GM18499 (cell line): ENCODE data around the gene CLEC16A.

Experiments used
- ATAC-seq: cut with Tn5 transposase; IDR thresholded peaks from one replicate; pipeline ENCODE4 v1.9.1; 2021; ENCODE audit warnings: moderate number of reproducible peaks; ENCODE audit not compliant: insufficient read depth, unreplicated experiment

CLEC16A gene

DNA sequence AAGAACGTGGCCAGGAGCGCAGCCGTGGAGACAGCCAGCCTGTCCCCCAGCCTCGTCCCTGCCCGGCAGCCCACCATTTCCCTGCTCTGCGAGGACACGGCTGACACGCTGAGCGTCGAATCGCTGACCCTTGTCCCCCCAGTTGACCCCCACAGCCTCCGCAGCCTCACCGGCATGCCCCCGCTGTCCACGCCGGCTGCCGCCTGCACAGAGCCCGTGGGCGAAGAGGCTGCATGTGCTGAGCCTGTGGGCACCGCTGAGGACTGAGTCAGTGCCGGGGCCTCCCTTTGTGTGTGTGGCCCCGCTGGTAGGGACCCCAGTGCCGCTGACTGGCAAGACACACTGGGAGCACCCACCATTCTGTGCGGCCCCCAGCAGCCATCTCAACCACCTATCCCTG lies 234.1 kb downstream of the CLEC16A start:
- ATAC-seq = no peak

DNA sequence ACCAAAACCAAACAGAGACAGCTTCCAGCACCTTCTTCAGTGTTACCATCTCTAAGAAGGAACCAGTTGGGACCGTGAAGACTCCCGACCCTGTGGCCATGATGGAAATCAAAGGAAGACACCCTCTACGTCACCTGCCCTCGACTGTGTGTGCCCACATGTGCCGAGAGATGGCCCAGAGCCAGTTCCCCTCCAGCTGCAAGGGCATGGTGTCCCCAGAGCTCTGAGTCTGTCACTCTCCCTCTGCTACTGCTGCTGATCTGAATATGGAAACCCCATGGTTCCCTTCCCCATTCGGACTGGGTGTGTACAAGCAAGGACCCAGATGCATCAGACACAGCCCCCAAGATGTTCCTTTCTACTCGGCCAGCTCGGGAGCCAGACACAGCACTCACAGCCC lies 235.2 kb downstream of the CLEC16A start:
- ATAC-seq = no peak

DNA sequence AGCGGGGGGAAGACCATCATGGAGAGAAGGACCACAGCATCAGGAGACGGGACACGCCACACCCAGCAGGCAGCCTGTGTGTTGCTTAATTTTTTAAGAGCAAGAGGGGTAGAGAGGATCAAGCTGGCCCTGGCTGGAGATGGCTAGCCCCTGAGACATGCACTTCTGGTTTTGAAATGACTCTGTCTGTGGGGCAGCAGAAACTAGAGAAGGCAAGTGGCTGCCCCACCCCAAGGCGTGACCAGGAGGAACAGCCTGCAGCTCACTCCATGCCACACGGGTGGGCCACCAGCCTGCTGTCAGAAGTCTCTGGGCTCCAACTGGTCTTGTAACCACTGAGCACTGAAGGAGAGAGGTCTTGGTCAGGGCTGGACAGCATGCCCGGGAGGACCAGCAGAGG lies 236.1 kb downstream of the CLEC16A start:
- ATAC-seq = no peak

DNA sequence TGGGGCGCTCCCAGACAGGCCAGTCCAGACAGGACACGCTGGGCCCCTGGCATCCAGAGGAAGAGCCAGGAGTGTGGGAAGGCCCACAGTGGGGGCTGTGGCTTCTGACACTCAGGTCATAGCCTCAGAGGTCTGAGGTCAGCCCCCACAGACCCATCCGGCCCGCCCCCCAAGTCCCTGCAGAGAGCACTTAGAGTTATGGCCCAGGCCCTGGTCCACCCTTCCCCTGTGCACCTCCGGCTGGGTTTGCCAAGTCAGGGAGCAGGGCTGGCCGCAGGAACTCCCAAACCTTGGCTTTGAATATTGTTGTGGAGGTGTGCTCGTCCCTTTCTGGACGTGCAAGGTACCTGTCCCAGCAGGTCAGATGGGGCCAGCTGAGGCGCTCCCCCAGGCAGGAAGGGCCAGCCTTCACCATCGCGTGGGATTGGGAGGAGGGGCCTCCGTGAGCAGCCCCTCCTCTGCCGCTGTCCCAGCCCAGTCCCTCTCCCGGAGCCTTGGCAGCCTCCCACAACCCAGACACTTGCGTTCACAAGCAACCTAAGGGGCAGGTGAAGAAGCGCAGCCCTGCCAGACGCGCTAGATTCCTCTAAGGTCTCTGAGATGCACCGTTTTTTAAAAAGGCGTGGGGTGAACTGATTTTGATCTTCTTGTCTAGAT lies 237.0 kb downstream of the CLEC16A start:
- ATAC-seq = no peak

DNA sequence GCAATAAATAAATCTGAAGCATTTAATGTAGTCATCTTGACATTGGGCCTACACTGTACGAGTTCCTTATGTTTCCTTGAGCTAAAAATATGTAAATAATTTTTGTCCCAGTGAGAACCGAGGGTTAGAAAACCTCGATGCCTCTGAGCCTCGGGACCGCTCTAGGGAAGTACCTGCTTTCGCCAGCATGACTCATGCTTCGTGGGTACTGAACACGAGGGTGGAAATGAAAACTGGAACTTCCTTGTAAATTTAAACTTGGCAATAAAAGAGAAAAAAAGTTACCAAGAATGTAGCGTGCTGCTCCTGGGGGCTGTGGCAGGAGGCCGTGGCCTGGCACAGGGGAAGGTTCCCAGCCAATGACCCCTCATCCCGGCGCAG lies 237.5 kb downstream of the CLEC16A start:
- ATAC-seq = no peak

DNA sequence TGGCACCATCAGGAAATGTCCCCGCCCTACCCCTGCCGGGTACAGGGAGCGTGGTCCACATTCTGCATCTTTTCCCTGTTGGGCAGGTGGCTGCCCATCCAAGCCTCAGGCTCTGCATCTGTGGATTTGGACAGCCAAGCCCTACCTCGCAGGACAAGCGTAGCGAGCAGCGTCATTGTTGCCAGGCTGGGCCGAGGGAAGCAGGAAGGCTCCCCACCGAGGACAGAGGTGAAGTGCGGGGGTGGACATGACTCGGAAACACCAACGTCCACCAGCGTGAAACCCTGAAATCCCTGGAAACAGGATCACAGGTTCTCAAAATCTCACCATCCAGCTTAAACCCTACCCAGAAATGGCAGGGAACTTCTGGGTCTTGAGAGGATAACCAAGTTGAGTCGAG lies 238.0 kb downstream of the CLEC16A start:
- no peak for ATAC-seq

DNA sequence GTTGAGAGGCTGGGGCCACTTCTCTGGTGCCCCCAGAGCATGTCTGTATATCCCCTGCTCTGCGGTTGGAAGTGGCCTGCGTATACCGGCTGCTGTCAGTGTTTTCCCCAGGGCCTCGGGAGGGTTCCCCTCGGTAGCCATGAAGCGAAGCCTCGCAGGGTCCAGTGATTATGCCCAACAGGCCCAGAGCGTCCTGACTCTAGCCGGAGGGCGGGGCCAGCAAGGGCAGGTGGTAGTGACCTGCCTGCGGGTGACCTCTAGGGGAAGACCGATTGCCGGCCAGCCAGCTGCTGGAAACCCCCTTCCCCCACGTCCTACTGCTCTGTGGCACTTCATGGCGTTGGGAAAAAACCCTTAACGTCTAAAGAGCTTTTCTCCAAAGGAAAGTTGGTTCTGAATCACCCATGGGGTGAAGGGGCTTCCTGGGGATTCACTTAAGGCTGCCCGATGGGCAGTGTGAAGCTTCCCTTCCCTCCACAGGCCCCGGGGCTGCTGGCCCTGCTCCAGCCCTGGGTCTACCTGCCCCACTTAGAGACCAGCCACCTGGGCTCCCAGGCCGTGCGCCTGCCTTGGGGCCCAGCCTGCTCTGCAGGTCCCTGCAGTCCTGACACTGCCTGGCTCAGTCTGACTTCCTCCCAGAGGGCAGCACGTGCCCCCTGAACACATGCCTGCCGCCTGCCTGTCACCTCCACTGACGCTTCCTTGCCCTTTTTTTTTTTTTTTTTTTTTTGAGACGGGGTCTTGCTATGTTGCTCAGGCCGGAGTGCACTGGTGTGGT lies 238.9 kb downstream of the CLEC16A start:
- no peak for ATAC-seq

DNA sequence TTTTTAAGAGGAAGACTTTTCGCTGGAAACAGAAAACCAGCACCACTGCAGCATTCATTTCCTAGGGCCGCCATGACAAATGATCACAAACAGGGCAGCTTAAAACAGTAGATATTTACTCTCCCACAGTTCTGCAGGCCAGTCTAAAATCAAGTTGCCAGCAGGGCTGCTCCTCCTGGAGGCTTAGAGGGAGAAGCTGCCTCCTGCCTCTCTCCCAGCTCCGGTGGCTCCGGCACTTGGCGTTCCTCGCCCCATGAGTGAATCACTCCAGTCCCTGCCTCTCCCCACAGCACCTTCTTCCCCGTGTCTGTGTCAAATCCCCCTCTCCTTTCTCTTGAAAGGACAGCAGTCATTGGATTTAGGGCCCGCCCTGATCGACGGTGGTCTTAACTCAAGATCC lies 239.6 kb downstream of the CLEC16A start:
- no peak for ATAC-seq

DNA sequence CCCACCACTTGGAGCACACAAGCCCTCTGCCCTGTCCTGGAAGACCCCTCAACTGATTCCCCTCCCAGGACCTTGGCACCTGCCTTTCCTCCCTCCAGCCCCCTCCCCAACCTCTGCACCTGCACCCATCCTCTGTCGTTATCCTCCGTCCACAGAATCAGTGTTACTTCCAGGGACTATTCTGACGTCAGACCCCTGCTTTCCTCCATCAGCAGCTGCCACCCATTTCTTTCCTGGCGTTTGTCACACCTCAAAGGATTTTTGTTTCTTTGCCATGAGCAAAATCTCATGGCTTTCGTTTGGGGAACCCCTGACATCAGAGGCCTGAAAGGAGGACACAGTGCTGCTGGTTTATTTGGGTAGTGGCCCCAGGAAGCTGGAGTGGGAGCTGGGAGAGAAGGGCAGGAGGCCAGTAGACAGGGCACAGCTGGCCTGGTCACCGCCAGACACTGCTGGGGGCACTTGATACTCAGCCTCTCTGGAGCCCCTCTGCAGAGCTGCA lies 243.2 kb downstream of the CLEC16A start:
- ATAC-seq = no peak

DNA sequence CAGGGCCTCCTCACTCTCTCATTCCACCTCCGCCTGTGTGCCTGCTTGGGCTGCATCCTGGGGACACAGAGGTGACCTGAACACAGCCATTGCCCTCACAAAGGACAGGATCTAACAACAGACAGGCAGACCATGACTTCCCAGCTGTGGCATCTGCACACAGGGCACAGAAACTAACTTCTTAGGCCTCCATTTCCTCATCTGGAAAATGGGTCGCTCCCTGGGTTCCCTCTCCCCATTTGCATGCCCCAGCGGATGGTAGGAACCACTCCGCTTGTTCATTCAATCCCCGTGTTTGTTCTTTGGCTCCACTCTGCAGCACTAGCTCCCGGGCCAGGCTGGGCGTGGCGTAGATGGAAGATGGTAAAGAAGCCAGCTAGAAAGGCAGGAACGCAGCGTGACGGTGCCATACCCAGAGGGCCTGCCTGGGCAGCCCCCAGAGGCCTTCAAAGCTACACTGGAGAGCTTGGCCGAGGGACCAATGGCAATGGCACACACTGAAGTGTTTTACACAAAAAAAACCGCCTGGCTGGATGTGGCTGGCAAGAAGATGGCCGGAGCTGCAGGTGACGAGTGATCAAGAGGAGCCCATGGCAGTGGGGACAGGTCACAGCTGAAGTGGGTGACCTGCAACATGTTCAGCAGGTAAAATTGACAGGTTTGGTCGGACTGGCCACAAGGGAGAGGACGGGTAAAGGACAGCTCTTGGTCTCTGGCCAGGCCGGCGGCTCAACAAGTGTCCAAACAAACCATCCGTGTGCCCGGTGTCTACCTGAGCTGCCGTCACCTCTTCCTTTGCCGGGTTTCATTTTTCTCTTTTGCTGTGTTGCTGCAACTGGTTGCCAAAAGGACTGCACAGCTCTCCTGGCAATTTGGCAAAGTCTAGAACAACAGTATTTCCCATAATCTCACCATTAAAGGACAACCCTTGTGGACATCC lies 244.7 kb downstream of the CLEC16A start:
- ATAC-seq = no peak

DNA sequence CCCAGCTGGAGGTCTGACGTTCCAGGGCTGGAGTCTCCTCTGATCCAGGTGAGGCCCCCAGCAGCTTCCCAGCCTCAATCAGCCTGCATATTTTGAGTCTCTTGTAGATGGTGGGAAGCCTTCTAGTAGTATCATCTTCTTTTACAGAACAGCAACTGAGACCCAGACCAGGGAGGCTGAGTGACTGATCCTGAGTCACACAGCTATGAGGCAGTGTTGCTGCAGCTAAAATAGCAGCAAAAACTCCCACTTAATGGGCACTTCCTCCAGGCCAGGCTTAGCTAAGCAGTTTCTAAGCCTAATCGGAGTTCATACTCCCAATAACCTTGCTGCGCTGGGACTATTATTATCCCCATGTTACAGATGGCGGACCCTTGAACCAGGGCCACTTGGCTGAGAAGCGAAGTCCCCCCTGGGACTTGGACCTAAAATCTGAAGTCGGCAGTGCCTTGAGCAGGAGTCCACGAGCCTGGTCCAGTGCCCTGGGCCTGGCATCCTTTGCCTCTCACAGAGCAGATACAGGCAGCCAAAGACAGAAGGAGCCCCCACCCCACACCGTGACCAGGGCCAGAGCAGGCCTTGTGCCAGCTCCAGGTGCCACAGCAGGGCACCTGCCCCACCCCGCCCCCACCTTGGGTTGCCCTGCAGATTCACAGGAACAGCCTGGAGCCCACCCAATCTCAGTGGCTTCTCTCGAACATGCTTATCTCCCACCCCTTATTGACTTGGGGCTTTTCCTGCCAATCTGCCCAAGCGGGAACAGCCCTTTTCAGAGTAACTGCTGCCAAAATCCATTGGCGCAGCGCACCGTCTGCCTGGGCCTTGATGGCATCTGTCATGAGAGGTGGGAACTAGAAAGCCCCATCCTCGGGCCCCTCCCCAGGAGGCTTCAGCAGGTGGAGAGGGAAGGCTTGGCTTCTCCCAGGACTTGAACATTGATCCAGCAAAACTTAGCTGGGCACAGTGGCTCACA lies 246.5 kb downstream of the CLEC16A start:
- ATAC-seq = no peak

DNA sequence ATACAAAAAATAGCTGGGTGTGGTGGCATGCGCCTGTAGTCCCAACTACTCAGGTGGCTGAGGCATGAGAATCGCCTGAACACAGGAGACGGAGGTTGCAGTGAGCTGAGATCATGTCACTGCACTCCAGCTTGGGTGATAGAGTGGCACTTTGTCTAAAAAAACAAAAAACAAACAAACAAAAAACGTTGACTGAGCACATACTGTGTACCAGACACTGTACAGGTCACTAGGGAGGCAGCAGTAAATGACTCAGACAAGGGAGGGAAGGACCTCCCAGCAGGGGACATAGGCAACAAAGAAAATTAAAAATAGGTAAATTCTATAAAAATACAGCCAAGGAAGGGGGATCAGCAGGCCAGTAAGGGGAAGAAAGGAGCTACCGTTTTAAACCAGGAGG lies 247.3 kb downstream of the CLEC16A start:
- ATAC-seq = no peak

DNA sequence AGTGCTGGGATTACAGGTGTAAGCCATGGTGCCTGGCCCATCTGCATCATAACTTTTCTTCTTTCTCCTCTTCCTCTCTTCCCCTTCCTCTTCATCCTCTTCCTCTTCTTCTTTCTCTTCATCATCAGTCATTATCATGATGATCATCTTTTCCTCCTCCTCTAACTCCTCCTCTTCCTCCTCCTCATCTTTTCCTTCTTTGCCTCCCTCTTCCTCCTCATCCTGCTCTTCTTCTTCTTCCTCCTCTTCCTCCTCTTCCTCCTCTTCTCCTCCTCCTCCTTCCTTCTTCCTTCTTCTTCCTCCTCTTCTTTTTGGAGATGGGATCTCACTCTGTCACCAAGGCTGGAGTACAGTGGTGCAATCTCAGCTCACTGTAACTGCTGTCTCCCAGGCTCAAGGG lies 249.1 kb downstream of the CLEC16A start:
- no peak for ATAC-seq

DNA sequence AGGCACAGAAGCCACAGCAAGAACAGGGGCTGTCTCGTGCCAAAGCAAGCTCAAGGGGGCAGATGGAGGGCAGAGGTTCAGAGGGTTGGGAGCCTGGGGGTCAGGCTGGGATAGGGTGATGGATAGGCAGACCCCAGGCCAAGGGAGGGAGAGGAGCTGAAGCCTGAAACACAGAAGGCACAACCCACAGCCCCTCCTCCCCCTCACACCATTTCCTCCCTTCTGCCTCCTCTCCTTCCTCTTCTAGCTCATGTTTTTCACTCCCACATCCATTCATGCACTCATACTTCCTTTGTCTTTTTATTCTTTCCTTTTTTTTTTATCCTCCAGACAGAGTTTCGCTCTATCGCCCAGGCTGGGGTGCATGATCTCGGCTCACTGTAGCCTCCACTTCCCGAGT lies 250.5 kb downstream of the CLEC16A start:
- ATAC-seq = no peak

DNA sequence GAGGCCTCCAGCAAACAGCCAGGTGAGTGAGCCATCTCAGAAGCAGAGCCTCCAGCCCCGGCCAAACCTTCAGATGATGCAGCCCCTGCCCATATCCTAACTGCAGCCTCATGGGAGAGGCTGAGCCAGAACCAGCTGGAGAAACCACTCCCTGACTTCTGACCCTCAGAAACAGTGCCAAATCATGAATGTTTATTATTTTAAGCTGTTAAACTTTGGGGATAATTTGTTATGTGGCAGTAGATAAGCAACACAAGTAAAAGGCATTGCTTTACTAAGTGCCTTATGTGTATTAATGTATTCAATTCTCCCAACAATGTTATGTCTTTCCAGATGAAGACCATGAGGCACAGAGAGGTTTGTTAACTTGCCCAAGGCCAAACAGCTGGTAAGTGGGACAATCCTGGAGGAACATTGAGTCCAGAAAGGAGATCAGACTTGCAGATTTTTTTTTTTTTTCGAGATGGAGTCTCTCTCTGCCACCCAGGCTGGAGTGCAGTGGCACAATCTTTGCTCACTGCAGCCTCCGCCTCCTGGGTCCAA lies 252.0 kb downstream of the CLEC16A start:
- ATAC-seq = no peak

DNA sequence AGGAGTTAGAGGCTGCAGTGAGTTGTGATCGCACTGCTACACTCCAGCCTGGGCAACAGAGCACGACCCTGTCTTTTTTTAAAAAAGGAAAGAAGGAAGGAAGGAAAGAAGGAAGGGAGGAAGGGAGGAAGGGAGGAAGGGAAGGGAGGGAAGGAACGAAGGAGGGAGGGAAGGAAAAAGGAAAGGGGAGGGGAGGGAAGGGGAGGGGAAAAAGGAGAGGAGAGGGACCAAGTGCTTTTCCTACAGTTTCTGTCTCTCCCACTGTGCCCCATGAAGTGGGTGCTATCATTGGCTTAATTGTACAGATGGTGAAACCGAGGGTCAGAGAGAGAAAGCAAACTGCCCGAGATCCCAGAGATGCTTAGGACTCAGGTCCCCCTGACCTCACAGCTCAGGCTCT lies 254.0 kb downstream of the CLEC16A start:
- ATAC-seq = no peak

DNA sequence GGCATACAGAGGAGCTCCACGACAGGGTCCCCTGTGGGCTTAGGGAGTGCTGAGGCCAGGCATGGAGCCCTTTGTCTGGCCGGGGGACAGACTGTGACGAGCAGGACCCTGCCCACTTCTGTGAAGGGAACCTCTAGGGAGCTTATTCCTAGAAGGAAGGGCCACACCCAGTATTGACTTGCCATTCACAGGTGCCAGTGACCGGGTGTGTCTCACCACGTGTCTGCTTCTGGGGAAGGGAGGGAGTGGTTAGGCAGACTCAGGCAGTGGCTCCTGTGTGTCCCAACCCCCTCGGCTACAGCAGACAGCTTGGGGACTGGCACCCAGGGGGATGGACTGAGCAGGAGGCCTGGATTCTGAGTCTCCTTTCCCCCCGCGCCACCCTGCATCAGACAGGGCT lies 254.5 kb downstream of the CLEC16A start:
- ATAC-seq = no peak

DNA sequence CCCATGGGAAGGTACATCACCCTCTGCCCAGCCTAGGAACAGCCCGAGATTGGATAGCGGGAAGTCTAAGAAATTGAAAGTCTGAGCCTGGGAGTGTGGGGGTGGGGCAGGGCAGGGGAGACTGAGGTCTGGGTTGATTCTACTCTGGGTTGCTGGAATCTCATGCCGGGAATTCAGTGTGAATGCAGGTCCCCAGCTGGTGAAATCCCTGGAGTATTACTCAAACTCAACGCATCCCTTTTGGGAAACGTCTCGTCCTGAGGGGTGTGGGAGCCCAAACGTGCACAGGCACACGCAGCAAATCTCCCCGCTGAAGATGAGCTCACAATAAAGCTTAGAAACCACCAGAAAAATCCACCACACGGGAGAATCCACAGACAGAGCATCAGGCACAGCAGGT lies 256.2 kb downstream of the CLEC16A start:
- no peak for ATAC-seq

DNA sequence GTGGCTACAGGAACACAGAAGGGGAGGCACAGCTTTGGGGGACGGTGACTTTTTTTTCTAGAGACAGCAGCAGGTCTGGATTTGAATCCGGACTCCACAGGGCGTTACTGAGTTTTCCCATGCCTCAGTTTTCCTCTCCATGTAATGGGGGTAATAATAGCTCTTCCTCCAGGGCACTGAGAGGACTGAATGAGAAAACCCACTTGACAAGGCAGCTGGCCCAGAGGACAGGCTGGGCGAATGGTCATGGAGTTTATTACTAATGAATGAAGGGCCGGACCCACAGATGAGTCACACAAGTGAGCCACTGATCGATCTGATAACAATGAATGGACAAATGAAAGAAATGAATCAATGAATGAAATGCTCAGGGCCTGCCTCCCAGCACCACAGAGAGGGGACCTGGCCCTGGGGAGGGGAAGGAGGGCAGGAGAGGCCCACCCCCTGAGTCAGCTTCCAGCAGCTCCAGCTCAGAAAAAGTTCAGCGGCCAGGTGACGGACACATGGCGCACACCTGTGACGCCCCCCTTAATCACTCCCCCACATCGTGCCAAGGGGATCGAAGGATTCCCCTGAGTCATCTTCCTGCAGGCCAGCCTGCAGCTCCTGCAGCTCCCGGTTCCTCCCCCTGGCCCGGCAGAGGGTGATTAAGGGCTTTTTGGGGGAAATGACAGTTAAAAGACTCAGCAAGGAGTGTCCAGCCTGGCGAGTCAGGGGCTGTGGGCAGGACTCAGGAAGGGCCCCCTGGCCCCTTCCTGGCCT lies 257.3 kb downstream of the CLEC16A start:
- ATAC-seq = no peak
